Measurements from ENCODE around the gene GPC3. TPM values are rescaled to one million over a fixed set of nuclear protein-coding genes. Genes with fewer than 3 reads are reported as not detected.

GPC3 gene
- total RNA-seq, 5 donors from 2014 or later (not counting 1 experiment from before 2014, with no cell fraction given) = 0.72 to 1.5 (median 1.1) TPM

DNA sequence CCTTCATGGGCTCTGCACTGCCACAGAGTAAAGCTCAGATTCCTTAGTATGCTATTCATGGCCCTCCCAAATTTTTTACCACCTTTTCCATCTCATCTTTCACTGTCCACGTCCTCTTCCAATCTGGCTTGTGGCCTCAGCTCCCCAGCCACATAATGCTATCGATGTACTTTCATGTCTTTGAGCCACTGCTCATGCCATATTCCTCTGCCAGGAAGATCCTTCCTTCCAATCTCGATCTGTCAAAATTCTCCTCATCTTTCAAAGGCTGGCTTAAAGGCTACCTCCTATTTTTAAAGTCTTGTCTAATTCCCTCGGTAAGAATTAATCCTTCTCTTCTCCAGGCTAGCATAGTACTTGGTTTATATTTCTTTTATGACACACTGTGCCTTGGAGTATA lies 336.8 kb downstream of the GPC3 start:
- H3K4me1 Mint-ChIP-seq = no peaks in the 10 kb centered on the region
- WGBS (ENCODE audit: insufficient coverage) = no CpG with 5 or more reads among the region's 4 CpGs
- H3K27me3 Mint-ChIP-seq = peaks cover 0 to 24% of the 10 kb centered on the region in 2 donors
- H3K36me3 ChIP-seq (ENCODE audit: control insufficient read depth in 2 of 2, extremely low read depth in 1 of 2, insufficient read depth in 1 of 2, low read length in 1 of 2) = no peaks in the 10 kb centered on the region
- no peak overlapping the region for H3K4me3 ChIP-seq (ENCODE audit: control insufficient read depth in 1 of 2, extremely low read depth in 1 of 2, low read length in 1 of 2)
- H3K9me3 ChIP-seq = no peaks in the 10 kb centered on the region
- ATAC-seq (replicated peaks in 1 of 4) (no peak), DNase-seq (no peak)
- no peaks in the 10 kb centered on the region for H3K4me1 ChIP-seq (ENCODE audit: control insufficient read depth in 1 of 2, extremely low read depth in 1 of 2, insufficient read depth in 2 of 2, low read length in 2 of 2)
- CTCF ChIA-PET = interaction anchor here in 1 of 2 donors (0.6 kb wide), 1 partner anchor 22 kb away, joined by 4 read pairs; no protein-coding TSS in a partner anchor
- no peak overlapping the region for H3K27ac ChIP-seq (ENCODE audit: low read length)
- H3K27ac Mint-ChIP-seq = no peak overlapping the region
- H3K9me3 Mint-ChIP-seq = no peaks in the 10 kb centered on the region
- H3K36me3 Mint-ChIP-seq = no peaks in the 10 kb centered on the region
- H3K4me3 Mint-ChIP-seq = no peak overlapping the region
- POLR2A ChIA-PET = no interaction called here
- no peaks in the 10 kb centered on the region for H3K27me3 ChIP-seq (replicated peaks in 1 of 2; ENCODE audit: control insufficient read depth in 2 of 2, extremely low read depth in 1 of 2, insufficient read depth in 2 of 2, low read length in 1 of 2)

DNA sequence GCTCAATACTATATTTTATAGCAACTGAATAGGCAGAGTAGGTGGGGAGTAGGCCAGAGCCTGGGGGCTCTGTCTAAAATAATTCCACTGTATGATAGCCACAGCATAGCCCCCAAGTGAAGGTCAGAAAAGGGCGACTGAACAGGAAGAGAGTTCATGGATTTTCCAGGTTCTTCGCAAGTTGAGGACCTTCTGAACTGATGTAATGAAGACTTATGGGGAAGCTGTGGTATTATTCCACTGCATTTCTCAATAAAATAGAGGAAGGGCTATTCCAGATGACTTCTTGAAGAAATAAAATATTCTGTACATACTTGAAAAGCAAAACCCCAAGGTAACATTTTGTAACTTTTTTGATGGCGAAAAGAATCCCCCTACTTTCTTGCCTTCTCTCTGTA lies 338.7 kb downstream of the GPC3 start:
- Histone ChIP-seq H3K4me1 (ENCODE audit: control insufficient read depth in 1 of 2, extremely low read depth in 1 of 2, insufficient read depth in 2 of 2, low read length in 2 of 2) (no peaks in the 10 kb centered on the region), H3K27me3 (replicated peaks in 1 of 2; ENCODE audit: control insufficient read depth in 2 of 2, extremely low read depth in 1 of 2, insufficient read depth in 2 of 2, low read length in 1 of 2) (no peaks in the 10 kb centered on the region), H3K4me3 (ENCODE audit: control insufficient read depth in 1 of 2, extremely low read depth in 1 of 2, low read length in 1 of 2) (no peak overlapping the region), H3K36me3 (ENCODE audit: control insufficient read depth in 2 of 2, extremely low read depth in 1 of 2, insufficient read depth in 1 of 2, low read length in 1 of 2) (no peaks in the 10 kb centered on the region), H3K27ac (ENCODE audit: low read length) (no peak overlapping the region), H3K9me3 (no peaks in the 10 kb centered on the region)
- Mint-ChIP-seq H3K4me3 (no peak overlapping the region), H3K27ac (no peak overlapping the region), H3K36me3 (no peaks in the 10 kb centered on the region), H3K4me1 (no peaks in the 10 kb centered on the region), H3K27me3 (peaks cover 0 to 25% of the 10 kb centered on the region in 2 donors), H3K9me3 (no peaks in the 10 kb centered on the region)
- no CpG with 5 or more reads among the region's 3 CpGs for WGBS (ENCODE audit: insufficient coverage)
- ChIA-PET CTCF (no interaction called here), POLR2A (no interaction called here)
- ATAC-seq (replicated peaks in 1 of 4) (no peak), DNase-seq (no peak)

DNA sequence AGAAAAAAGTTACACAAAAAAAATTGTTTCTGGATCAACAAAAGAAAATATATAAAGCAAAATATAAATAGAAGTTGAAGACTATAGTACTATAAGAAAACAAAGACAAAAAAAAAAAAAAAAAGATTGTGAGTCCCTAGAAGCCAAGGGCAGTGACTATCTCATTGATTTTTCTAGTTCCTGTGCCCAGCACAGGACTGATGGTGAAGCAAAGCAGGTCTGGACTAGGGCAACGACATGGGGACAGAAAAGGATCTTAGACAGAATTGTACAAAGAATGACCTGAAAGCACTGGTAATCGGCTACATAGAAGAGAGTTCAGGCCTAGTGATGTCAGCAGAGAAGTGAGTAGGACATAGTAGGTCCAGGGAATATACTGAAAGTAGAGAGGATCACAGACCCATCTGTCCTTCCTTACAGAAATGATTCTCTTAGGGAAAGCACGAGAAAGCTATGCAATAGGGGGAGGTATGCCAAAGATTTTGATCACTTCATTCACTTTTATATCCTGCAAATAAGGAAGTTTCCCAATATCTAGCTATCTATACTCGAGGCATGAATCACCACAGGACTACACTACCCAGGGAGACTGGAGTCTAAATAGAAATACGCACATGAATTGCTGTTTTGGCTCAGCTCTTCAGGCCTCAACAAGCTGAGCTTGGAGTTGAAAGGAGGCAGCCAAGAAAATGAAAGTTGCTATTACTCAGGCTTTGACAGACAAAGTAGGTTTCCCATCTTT lies 339.2 kb downstream of the GPC3 start:
- WGBS (ENCODE audit: insufficient coverage) = no CpG with 5 or more reads among the region's 5 CpGs
- no peak overlapping the region for H3K27ac Mint-ChIP-seq
- Histone ChIP-seq H3K4me1 (ENCODE audit: control insufficient read depth in 1 of 2, extremely low read depth in 1 of 2, insufficient read depth in 2 of 2, low read length in 2 of 2) (no peaks in the 10 kb centered on the region), H3K27me3 (replicated peaks in 1 of 2; ENCODE audit: control insufficient read depth in 2 of 2, extremely low read depth in 1 of 2, insufficient read depth in 2 of 2, low read length in 1 of 2) (no peaks in the 10 kb centered on the region), H3K36me3 (ENCODE audit: control insufficient read depth in 2 of 2, extremely low read depth in 1 of 2, insufficient read depth in 1 of 2, low read length in 1 of 2) (no peaks in the 10 kb centered on the region), H3K27ac (ENCODE audit: low read length) (no peak overlapping the region), H3K9me3 (no peaks in the 10 kb centered on the region), H3K4me3 (ENCODE audit: control insufficient read depth in 1 of 2, extremely low read depth in 1 of 2, low read length in 1 of 2) (no peak overlapping the region)
- DNase-seq (no peak), ATAC-seq (replicated peaks in 1 of 4) (no peak)
- ChIA-PET POLR2A (no interaction called here), CTCF (no interaction called here)
- H3K4me1 Mint-ChIP-seq = no peaks in the 10 kb centered on the region
- H3K9me3 Mint-ChIP-seq = no peaks in the 10 kb centered on the region
- H3K4me3 Mint-ChIP-seq = no peak overlapping the region
- peaks cover 0 to 23% of the 10 kb centered on the region in 2 donors for H3K27me3 Mint-ChIP-seq
- H3K36me3 Mint-ChIP-seq = no peaks in the 10 kb centered on the region

DNA sequence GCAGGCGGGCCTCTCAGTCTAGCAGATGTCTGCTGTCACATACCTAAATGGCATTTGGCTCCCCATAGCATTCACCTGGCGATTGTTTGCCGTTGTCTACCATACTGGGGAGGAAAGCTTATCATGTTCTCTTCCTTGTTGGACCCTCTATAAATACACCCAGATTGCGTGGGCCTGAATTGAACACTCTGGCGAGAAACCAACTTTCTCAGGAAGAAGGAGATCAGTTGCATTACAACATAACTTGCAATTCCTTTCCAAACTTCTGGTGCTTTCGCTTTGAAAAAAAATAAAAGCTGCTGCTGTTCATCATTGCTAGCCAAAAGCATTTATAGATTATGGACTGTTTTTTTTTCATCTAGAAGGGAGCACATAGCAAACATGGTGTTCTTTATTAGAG lies 340.1 kb downstream of the GPC3 start:
- Histone ChIP-seq H3K27me3 (replicated peaks in 1 of 2; ENCODE audit: control insufficient read depth in 2 of 2, extremely low read depth in 1 of 2, insufficient read depth in 2 of 2, low read length in 1 of 2) (no peaks in the 10 kb centered on the region), H3K4me3 (ENCODE audit: control insufficient read depth in 1 of 2, extremely low read depth in 1 of 2, low read length in 1 of 2) (no peak overlapping the region), H3K9me3 (no peaks in the 10 kb centered on the region), H3K4me1 (ENCODE audit: control insufficient read depth in 1 of 2, extremely low read depth in 1 of 2, insufficient read depth in 2 of 2, low read length in 2 of 2) (no peaks in the 10 kb centered on the region), H3K27ac (ENCODE audit: low read length) (no peak overlapping the region), H3K36me3 (ENCODE audit: control insufficient read depth in 2 of 2, extremely low read depth in 1 of 2, insufficient read depth in 1 of 2, low read length in 1 of 2) (no peaks in the 10 kb centered on the region)
- WGBS (ENCODE audit: insufficient coverage) = no CpG with 5 or more reads among the region's 6 CpGs
- Mint-ChIP-seq H3K36me3 (no peaks in the 10 kb centered on the region), H3K9me3 (no peaks in the 10 kb centered on the region), H3K27ac (no peak overlapping the region), H3K27me3 (peaks cover 0 to 26% of the 10 kb centered on the region in 2 donors), H3K4me3 (no peak overlapping the region), H3K4me1 (no peaks in the 10 kb centered on the region)
- no peak for DNase-seq
- CTCF ChIA-PET = no interaction called here
- POLR2A ChIA-PET = no interaction called here
- ATAC-seq (replicated peaks in 1 of 4) = no peak

DNA sequence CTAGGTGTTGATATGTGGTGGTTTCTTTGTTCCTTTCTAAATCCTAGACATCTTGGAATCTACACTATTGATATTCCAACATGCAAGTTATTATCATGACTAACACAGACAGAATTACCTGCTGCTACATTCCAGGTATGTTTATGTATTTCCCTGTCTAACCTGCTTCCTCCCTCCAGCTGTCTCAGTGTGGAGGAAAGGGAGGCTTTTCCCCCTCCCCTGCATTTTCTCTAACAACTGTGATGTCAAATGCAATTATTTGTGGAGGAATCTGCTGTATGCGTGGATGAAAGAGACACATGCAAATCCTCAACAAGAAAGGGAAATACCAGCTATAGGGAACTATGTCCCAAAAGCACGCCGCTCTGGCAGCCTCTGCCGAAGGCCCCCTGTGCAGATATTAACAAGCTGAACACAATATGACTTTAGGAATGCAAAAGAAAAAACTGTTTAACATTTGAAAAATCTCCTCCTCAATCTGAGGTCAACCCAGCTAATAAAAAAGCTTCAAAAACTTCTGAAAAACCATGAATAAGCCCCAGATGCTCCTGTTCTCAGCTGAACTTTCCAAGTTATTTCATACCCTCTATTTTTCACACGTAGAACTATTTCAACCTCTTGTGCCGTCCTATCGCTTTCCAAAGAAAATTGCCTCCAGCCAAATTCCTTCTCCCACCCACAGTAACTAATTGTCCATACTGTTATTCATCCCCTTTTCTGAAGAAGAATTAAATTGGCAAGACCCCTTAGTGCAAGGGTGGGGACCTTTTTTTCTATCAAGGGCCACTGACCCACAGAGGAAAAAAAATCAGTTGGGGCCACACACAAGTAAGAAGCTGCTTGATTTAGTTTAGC lies 345.0 kb downstream of the GPC3 start:
- POLR2A ChIA-PET = no interaction called here
- no peak for ATAC-seq (replicated peaks in 1 of 4)

DNA sequence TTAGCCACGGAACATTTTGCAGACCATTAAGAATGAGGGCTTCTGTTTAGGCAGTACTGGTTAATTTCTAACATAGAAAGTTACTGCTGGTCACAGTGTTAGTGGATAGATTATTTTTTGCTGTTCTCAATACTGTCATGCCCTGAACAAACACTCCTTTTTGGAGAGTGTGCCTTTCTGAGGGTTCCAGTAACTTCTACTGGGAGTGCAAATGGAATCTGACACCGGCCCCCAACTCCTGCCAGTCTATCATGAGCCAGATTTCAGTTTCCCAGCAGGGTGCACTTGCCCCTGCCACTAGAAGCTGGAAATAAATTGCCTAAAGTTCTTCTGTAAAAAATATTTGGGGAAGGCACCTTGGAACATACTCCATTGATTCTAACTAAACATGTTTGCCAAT lies 345.7 kb downstream of the GPC3 start:
- Histone ChIP-seq H3K27me3 (replicated peaks in 1 of 2; ENCODE audit: control insufficient read depth in 2 of 2, extremely low read depth in 1 of 2, insufficient read depth in 2 of 2, low read length in 1 of 2) (peaks cover 0 to 2% of the 10 kb centered on the region in 2 experiments), H3K27ac (ENCODE audit: low read length) (no peak overlapping the region), H3K36me3 (ENCODE audit: control insufficient read depth in 2 of 2, extremely low read depth in 1 of 2, insufficient read depth in 1 of 2, low read length in 1 of 2) (no peaks in the 10 kb centered on the region), H3K4me1 (ENCODE audit: control insufficient read depth in 1 of 2, extremely low read depth in 1 of 2, insufficient read depth in 2 of 2, low read length in 2 of 2) (no peaks in the 10 kb centered on the region), H3K9me3 (no peaks in the 10 kb centered on the region), H3K4me3 (ENCODE audit: control insufficient read depth in 1 of 2, extremely low read depth in 1 of 2, low read length in 1 of 2) (no peak overlapping the region)
- DNase-seq = no peak
- peaks cover 0 to 29% of the 10 kb centered on the region in 2 donors for H3K27me3 Mint-ChIP-seq
- no peak for ATAC-seq (replicated peaks in 1 of 4)
- ChIA-PET CTCF (no interaction called here), POLR2A (no interaction called here)
- no peaks in the 10 kb centered on the region for H3K4me1 Mint-ChIP-seq
- no peaks in the 10 kb centered on the region for H3K9me3 Mint-ChIP-seq
- H3K4me3 Mint-ChIP-seq = no peak overlapping the region
- H3K36me3 Mint-ChIP-seq = no peaks in the 10 kb centered on the region
- WGBS (ENCODE audit: insufficient coverage) = no CpG with 5 or more reads among the region's 2 CpGs
- no peak overlapping the region for H3K27ac Mint-ChIP-seq

More for the DNA sequence above, 345.0 kb downstream of the GPC3 start:
- H3K4me3 ChIP-seq (ENCODE audit: control insufficient read depth in 1 of 2, extremely low read depth in 1 of 2, low read length in 1 of 2) = no peak overlapping the region
- H3K9me3 ChIP-seq = no peaks in the 10 kb centered on the region
- H3K4me1 ChIP-seq (ENCODE audit: control insufficient read depth in 1 of 2, extremely low read depth in 1 of 2, insufficient read depth in 2 of 2, low read length in 2 of 2) = no peaks in the 10 kb centered on the region
- Mint-ChIP-seq H3K9me3 (no peaks in the 10 kb centered on the region), H3K27ac (no peak overlapping the region), H3K4me1 (no peaks in the 10 kb centered on the region), H3K4me3 (no peak overlapping the region), H3K36me3 (no peaks in the 10 kb centered on the region), H3K27me3 (peaks cover 0 to 29% of the 10 kb centered on the region in 2 donors)
- H3K27ac ChIP-seq (ENCODE audit: low read length) = no peak overlapping the region
- DNase-seq = no peak
- no CpG with 5 or more reads among the region's 7 CpGs for WGBS (ENCODE audit: insufficient coverage)
- H3K27me3 ChIP-seq (replicated peaks in 1 of 2; ENCODE audit: control insufficient read depth in 2 of 2, extremely low read depth in 1 of 2, insufficient read depth in 2 of 2, low read length in 1 of 2) = peaks cover 0 to 2% of the 10 kb centered on the region in 2 experiments
- CTCF ChIA-PET = no interaction called here
- H3K36me3 ChIP-seq (ENCODE audit: control insufficient read depth in 2 of 2, extremely low read depth in 1 of 2, insufficient read depth in 1 of 2, low read length in 1 of 2) = no peaks in the 10 kb centered on the region
